Esophagus squamous epithelium (tissue), 5 donors: ENCODE measurements around the gene LAMTOR1. TPM values are rescaled to one million over a fixed set of nuclear protein-coding genes. Genes with fewer than 3 reads are reported as not detected.
"Not testable (repeated sequence)": the region's sequence is repeated elsewhere in the genome, so short reads cannot be mapped to it uniquely, and the experiment has no call there.

Experiments used
- DNase-seq: peaks from one replicate; lab custom pipeline; 2025; lab: John Stamatoyannopoulos, UW
- H3K27ac ChIP-seq, 4 donors: fragments of 200-600 bp; sonication (generic); one replicate each; pipeline ENCODE4 v1.5.1; 2016 to 2019; ENCODE audit warnings: mild to moderate bottlenecking in 1 of 4
- H3K27me3 ChIP-seq, 4 donors: fragments of 200-600 bp; sonication (generic); 1 replicate in 3 of 4; 2 replicates in 1 of 4; pipeline versions ENCODE4 v1.5.1 to v1.6.0; 2017 to 2021; ENCODE audit warnings: antibody characterized with exemption in 1 of 4
- H3K36me3 ChIP-seq, 3 donors: fragments of 200-600 bp; sonication (generic); one replicate each; pipeline ENCODE4 v1.5.1; 2016 to 2019
- H3K4me1 ChIP-seq, 3 donors: fragments of 200-600 bp; sonication (generic); one replicate each; pipeline ENCODE4 v1.5.1; 2017 to 2019
- H3K4me3 ChIP-seq, 4 donors: fragments of 200-600 bp; sonication (generic); 1 replicate in 3 of 4; 2 replicates in 1 of 4; pipeline ENCODE4 v1.5.1; 2016 to 2019; ENCODE audit warnings: mild to moderate bottlenecking in 2 of 4, moderate library complexity in 1 of 4
- H3K9me3 ChIP-seq, 3 donors: fragments of 200-600 bp; sonication (generic); one replicate each; pipeline ENCODE4 v1.5.1; 2016 to 2019
- CTCF ChIP-seq, 6 experiments: fragments of 450-650 bp in 4 of 6; fragments of 200-600 bp in 2 of 6; sonication (generic) in 2 of 6; IDR thresholded peaks; one replicate each; pipeline ENCODE4 v1.5.1; 2016 to 2019; ENCODE audit warnings: antibody characterized with exemption in 6 of 6, mild to moderate bottlenecking in 4 of 6, moderate library complexity in 4 of 6
- POLR2A ChIP-seq, 4 donors: fragments of 450-650 bp; IDR thresholded peaks; one replicate each; pipeline ENCODE4 v1.6.1; 2017; ENCODE audit warnings: antibody characterized with exemption in 4 of 4, mild to moderate bottlenecking in 4 of 4, moderate library complexity in 3 of 4
- WGBS, 2 donors: methylation state at CpG; one replicate each; pipeline ENCODE4 v1.1.5; 2018; 5-methylcytosine and 5-hydroxymethylcytosine counted together
- intact Hi-C: fragments of 100-400 bp; cut with DNase I; formaldehyde crosslinking; loops from one replicate; pipeline ENCODE4 v1.15.0; 2022
- total RNA-seq, 4 donors: library from RNA; depleted of rRNA; stranded (reverse); fragments of >200 nt; gene quantifications; one replicate each; pipeline ENCODE4 v1.1.0, GENCODE V29; 2016
- donor health status: DM: yes; HTN: yes; CAD: no.

LAMTOR1 gene
- total RNA-seq = 10 to 100 TPM; 80.1 to 99.1 (median 97.7) TPM

GRCh38 chr11:72102946-72103753 is at the start of gene LAMTOR1:
Gene LAMTOR1, minus strand, starts transcription at chr11:72103297. Its CDS starts 73 bp downstream, at chr11:72103224.
- intact Hi-C loops = no loop called here
- peak within 1 kb of the TSS; percentile 94 to 97 (median 94) for H3K27ac ChIP-seq
- peaks cover 27 to 47% (median 36%) of the 10 kb centered on the region in 3 donors for H3K4me1 ChIP-seq
- no peaks in the 10 kb centered on the region for H3K9me3 ChIP-seq
- TF ChIP-seq CTCF (IDR thresholded peaks at IDR 0.05) (peak in 5 of 6 experiments; percentile 13 to 70 (median 53)), POLR2A (IDR thresholded peaks at IDR 0.05) (peak in 3 of 4 donors; percentile 16 to 86 (median 70))
- H3K36me3 ChIP-seq = peaks cover 10 to 37% (median 12%) of the 10 kb centered on the region in 3 donors
- peak; percentile 99 for DNase-seq
- H3K27me3 ChIP-seq = no peaks in the 10 kb centered on the region
- WGBS, 2 donors = 6 to 10% methylated on average over 13 to 28 of the region's 64 CpGs
- peak within 1 kb of the TSS; percentile 70 to 92 (median 79) for H3K4me3 ChIP-seq

GRCh38 chr11:72150882-72151281 is 47.8 kb upstream of the LAMTOR1 start:
- H3K27me3 ChIP-seq = no peaks in the 10 kb centered on the region
- no peaks in the 10 kb centered on the region for H3K36me3 ChIP-seq
- no peak overlapping the region for H3K4me3 ChIP-seq
- no peaks in the 10 kb centered on the region for H3K9me3 ChIP-seq
- intact Hi-C loops = no loop called here
- no peak overlapping the region for H3K27ac ChIP-seq
- no peak for TF ChIP-seq POLR2A (IDR thresholded peaks at IDR 0.05)
- no peak for TF ChIP-seq CTCF (IDR thresholded peaks at IDR 0.05)
- 64 to 71% methylated on average over 4 of the region's 4 CpGs for WGBS, 2 donors
- H3K4me1 ChIP-seq = peaks cover 0 to 5% (median 0%) of the 10 kb centered on the region in 3 donors
- DNase-seq = no peak

- DNase-seq = no peak
- intact Hi-C loops = no loop called here
- 44 to 59% methylated on average over 2 of the region's 2 CpGs for WGBS, 2 donors
Observed at GRCh38 chr11:72146625-72147024, 43.5 kb upstream of the LAMTOR1 start.

GRCh38 chr11:72144807-72145565 is 41.9 kb upstream of the LAMTOR1 start:
- DNase-seq = no peak
- intact Hi-C loops = no loop called here
- 46 to 53% methylated on average over 4 of the region's 4 CpGs for WGBS, 2 donors
- Histone ChIP-seq H3K4me1 (peaks cover 0 to 24% (median 2%) of the 10 kb centered on the region in 3 donors), H3K27ac (peak overlapping the region in 1 of 4 donors; percentile 9), H3K4me3 (no peak overlapping the region), H3K27me3 (no peaks in the 10 kb centered on the region), H3K9me3 (no peaks in the 10 kb centered on the region), H3K36me3 (no peaks in the 10 kb centered on the region)
- no peak for TF ChIP-seq POLR2A (IDR thresholded peaks at IDR 0.05)
- TF ChIP-seq CTCF (IDR thresholded peaks at IDR 0.05) = no peak

More at GRCh38 chr11:72146625-72147024, 43.5 kb upstream of the LAMTOR1 start:
- Histone ChIP-seq H3K9me3 (no peaks in the 10 kb centered on the region), H3K27me3 (no peaks in the 10 kb centered on the region), H3K4me3 (no peak overlapping the region), H3K36me3 (no peaks in the 10 kb centered on the region), H3K4me1 (peaks cover 0 to 16% (median 1%) of the 10 kb centered on the region in 3 donors), H3K27ac (no peak overlapping the region)
- no peak for TF ChIP-seq CTCF (IDR thresholded peaks at IDR 0.05)
- TF ChIP-seq POLR2A (IDR thresholded peaks at IDR 0.05) = no peak

- intact Hi-C loops, H3K27me3 ChIP-seq, DNase-seq, H3K9me3 ChIP-seq, H3K36me3 ChIP-seq, H3K4me3 ChIP-seq: not testable (repeated sequence)
- no CpG with 5 or more reads among the region's 1 CpG for WGBS, 2 donors
- peaks cover 0 to 31% (median 2%) of the 10 kb centered on the region in 3 donors for H3K4me1 ChIP-seq
- H3K27ac ChIP-seq = peak overlapping the region in 1 of 4 donors; percentile 10
Observed at GRCh38 chr11:72142543-72142942, 39.4 kb upstream of the LAMTOR1 start.

- H3K27me3 ChIP-seq, H3K4me3 ChIP-seq, H3K36me3 ChIP-seq, H3K27ac ChIP-seq, H3K9me3 ChIP-seq, DNase-seq, intact Hi-C loops: not testable (repeated sequence)
- 50% methylated on average over 1 of the region's 1 CpG for WGBS, 2 donors
- H3K4me1 ChIP-seq = peaks cover 2 to 35% (median 2%) of the 10 kb centered on the region in 3 donors
Observed at GRCh38 chr11:72142086-72142485, 39.0 kb upstream of the LAMTOR1 start.
